ENCODE results near the gene RNASE3. TPM values are rescaled to one million over a fixed set of nuclear protein-coding genes. Genes with fewer than 3 reads are reported as not detected.
"Not testable (repeated sequence)": the region's sequence is repeated elsewhere in the genome, so short reads cannot be mapped to it uniquely, and the experiment has no call there.

RNASE3 gene
- total RNA-seq, 4 donors from 2014 or later, result not detected

DNA sequence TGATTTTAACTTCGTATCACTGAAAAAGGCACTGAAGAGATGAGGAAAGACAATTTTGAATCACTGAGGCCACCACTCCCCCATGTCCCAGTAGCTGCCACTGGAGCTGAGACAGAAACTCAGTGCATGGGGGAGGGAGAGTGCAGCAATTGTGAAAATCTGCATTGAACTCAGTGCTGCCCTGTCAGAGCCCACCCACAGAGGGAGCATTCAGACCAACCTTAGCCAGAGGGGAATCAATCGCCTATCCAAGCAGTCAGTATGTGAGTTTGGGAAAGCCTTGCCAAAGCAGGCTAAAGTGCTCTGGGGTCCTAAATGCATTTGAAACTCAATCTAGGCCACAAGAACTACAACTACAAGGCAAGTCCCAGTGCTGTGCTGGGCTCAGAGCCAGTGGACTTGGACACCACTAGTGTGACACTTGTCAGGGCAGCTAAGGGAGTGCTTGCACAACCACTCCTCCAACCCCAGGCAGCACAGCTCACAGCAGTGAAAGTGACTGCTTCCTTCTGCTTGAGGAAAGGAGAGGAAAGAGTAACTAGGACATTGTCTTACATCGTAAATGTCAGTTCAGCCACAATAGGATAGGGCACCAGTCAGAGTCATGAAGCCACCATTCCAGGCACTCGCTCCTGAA lies 13.3 kb downstream of the RNASE3 start:
- Histone ChIP-seq H3K27me3 (no peaks in the 10 kb centered on the region), H3K27ac (no peak overlapping the region), H3K4me3 (no peak overlapping the region), H3K36me3 (no peaks in the 10 kb centered on the region), H3K4me1 (no peaks in the 10 kb centered on the region), H3K9me3 (no peaks in the 10 kb centered on the region)
- WGBS, 2 donors (ENCODE audit: low coverage in 1 of 2), result 57 to 62% methylated on average over 3 to 4 of the region's 4 CpGs
- no peak for TF ChIP-seq POLR2AphosphoS5 (IDR thresholded peaks at IDR 0.05)
- no peak for TF ChIP-seq EP300 (IDR thresholded peaks at IDR 0.05)
- TF ChIP-seq POLR2A (IDR thresholded peaks at IDR 0.05), result no peak
- TF ChIP-seq CTCF (IDR thresholded peaks at IDR 0.05), result no peak
- ATAC-seq, result no peak

DNA sequence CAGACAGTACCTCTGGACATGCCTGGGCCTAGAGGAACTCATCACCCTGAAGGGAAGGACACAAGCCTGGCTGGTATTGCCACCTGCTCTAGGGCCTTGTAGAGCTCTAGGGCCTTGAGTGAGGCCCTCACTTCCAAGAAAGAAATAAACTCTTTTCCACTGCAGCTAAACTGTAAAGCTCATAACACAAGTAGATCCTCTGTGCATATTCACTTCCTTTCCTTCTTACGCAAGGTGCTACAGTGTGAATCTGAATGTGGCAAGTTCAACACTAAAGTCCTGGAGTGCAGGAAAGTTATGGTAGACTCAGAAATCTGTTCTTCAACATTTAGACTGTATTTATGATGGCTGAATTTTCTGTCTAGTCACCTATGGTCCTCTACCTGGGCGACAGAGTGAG lies 14.5 kb downstream of the RNASE3 start:
- WGBS, 2 donors (ENCODE audit: low coverage in 1 of 2), result 83% methylated on average over 2 of the region's 2 CpGs
- TF ChIP-seq POLR2A (IDR thresholded peaks at IDR 0.05), result no peak
- TF ChIP-seq POLR2AphosphoS5 (IDR thresholded peaks at IDR 0.05), result no peak
- TF ChIP-seq CTCF (IDR thresholded peaks at IDR 0.05), result no peak
- TF ChIP-seq EP300 (IDR thresholded peaks at IDR 0.05), result no peak
- no peak for ATAC-seq

DNA sequence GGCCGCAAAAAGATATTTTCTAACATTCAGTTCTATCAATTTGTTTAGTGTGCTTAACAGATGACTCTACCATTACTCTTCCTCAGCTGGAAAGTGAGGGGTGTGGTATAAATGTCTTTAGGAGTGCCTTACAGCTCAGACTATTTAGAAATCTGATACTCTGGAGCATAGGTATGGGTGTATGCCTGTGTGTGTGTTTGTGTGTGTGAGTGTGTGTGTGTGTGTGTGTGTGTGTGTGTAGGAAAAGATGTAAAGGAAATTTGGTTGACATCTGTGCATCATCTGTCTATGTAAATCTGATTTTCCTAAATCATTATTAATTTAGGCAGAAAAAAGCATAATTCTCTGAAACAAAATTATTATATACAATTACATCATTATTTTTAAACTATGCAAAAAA lies 16.0 kb downstream of the RNASE3 start:
- no peak for TF ChIP-seq POLR2AphosphoS5 (IDR thresholded peaks at IDR 0.05)
- TF ChIP-seq EP300 (IDR thresholded peaks at IDR 0.05), result no peak
- TF ChIP-seq CTCF (IDR thresholded peaks at IDR 0.05), result no peak
- no peak for TF ChIP-seq POLR2A (IDR thresholded peaks at IDR 0.05)
- H3K27me3 ChIP-seq, result no peaks in the 10 kb centered on the region
- no peaks in the 10 kb centered on the region for H3K4me1 ChIP-seq
- H3K27ac ChIP-seq, result no peak overlapping the region
- peaks cover 0 to 7% (median 0%) of the 10 kb centered on the region in 3 donors for H3K9me3 ChIP-seq
- WGBS, 2 donors (ENCODE audit: low coverage in 1 of 2), result no CpG with 5 or more reads among the region's 1 CpG
- ATAC-seq, result no peak
- no peaks in the 10 kb centered on the region for H3K36me3 ChIP-seq
- H3K4me3 ChIP-seq, result no peak overlapping the region

More for the DNA sequence above, 14.5 kb downstream of the RNASE3 start:
- Histone ChIP-seq H3K4me3 (no peak overlapping the region), H3K27ac (no peak overlapping the region), H3K9me3 (peaks cover 0 to 4% (median 0%) of the 10 kb centered on the region in 3 donors), H3K27me3 (no peaks in the 10 kb centered on the region), H3K4me1 (no peaks in the 10 kb centered on the region), H3K36me3 (no peaks in the 10 kb centered on the region)

- not testable (repeated sequence) for H3K4me3 ChIP-seq, H3K4me1 ChIP-seq, H3K36me3 ChIP-seq, ATAC-seq, H3K27ac ChIP-seq, H3K9me3 ChIP-seq, H3K27me3 ChIP-seq
- 80% methylated on average over 1 of the region's 14 CpGs; no CpG with 5 or more reads in 1 of the 2 donors for WGBS, 2 donors (ENCODE audit: low coverage in 1 of 2)
These were observed 19.6 kb downstream of the RNASE3 start for GRCh38 chr14:20910822-20911221.

DNA sequence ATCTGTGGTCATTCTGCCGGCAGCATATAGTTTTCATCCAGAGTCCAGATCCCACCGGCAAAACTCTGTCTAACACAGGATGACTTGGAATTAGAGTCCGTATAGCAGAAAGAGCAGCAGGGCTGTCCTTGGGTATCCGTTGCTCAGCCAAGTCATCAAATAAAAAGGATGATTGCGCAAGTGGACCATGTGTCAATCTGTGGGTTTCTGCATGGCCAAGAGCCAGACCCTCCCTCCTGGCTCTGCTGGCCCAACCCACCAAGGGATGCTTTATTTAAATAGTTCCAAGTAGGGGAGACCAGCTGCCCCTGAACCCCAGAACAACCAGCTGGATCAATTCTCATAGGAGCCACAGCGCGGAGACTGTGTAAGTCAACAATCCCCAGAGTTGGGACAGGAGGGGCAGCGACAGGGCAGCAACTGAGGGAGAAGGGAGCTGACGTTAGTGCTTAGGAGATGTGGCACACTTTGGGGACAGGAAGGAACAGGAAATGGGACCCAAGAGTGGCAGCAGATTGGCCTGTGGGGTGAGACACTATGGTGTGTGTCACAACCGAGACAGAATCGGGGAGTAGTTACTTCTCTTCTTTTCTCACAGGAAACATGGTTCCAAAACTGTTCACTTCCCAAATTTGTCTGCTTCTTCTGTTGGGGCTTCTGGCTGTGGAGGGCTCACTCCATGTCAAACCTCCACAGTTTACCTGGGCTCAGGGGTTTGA lies 28.0 kb downstream of the RNASE3 start:
- H3K4me1 ChIP-seq, H3K27ac ChIP-seq, ATAC-seq, H3K9me3 ChIP-seq, H3K36me3 ChIP-seq, H3K4me3 ChIP-seq: not testable (repeated sequence)
- peaks cover 19% of the 10 kb centered on the region for H3K27me3 ChIP-seq
- 69 to 77% methylated on average over 4 to 5 of the region's 11 CpGs for WGBS, 2 donors (ENCODE audit: low coverage in 1 of 2)

- not testable (repeated sequence) for H3K36me3 ChIP-seq
These were observed 32.6 kb downstream of the RNASE3 start for GRCh38 chr14:20923766-20924297.

More at GRCh38 chr14:20923766-20924297, 32.6 kb downstream of the RNASE3 start:
- H3K27me3 ChIP-seq, result peaks cover 28% of the 10 kb centered on the region
- not testable (repeated sequence) for H3K4me3 ChIP-seq, H3K9me3 ChIP-seq, H3K4me1 ChIP-seq, ATAC-seq, H3K27ac ChIP-seq
- 22 to 42% methylated on average over 2 of the region's 2 CpGs for WGBS, 2 donors (ENCODE audit: low coverage in 1 of 2)

All from gastroesophageal sphincter (tissue), 4 donors.